Activated CD4-positive, alpha-beta memory T cell treated with anti-CD3 and anti-CD28 coated beads for 36 hours (primary cell): ENCODE results near the gene CXCL1. TPM values are rescaled to one million over a fixed set of nuclear protein-coding genes. Genes with fewer than 3 reads are reported as not detected.

ENCODE experiments used
- CTCF ChIA-PET: fragments of 350-600 bp; sonication (Branson Sonifier 250); formaldehyde crosslinking; loops from one replicate; lab custom pipeline; 2021; ENCODE audit warnings: antibody characterized with exemption, inconsistent platforms; lab: Charles Lee
- POLR2A ChIA-PET: fragments of 350-600 bp; sonication (Branson Sonifier 250); formaldehyde crosslinking; loops from one replicate; lab custom pipeline; 2021; ENCODE audit warnings: antibody characterized with exemption; lab: Charles Lee
- DNase-seq: peaks from one replicate; pipeline ENCODE4 v3.0.0-alpha.2; 2020
- H3K27ac Mint-ChIP-seq: one replicate; pipeline ENCODE4 v1.8.0; 2021; ENCODE audit warnings: mixed read lengths
- H3K27me3 Mint-ChIP-seq: one replicate; pipeline ENCODE4 v1.8.0; 2021; ENCODE audit warnings: mixed read lengths
- H3K36me3 Mint-ChIP-seq: one replicate; pipeline ENCODE4 v1.8.0; 2021; ENCODE audit warnings: mixed read lengths
- H3K4me1 Mint-ChIP-seq: one replicate; pipeline ENCODE4 v1.8.0; 2021; ENCODE audit warnings: low read depth, mixed read lengths
- H3K4me3 Mint-ChIP-seq: one replicate; pipeline ENCODE4 v1.8.0; 2021; ENCODE audit warnings: mild to moderate bottlenecking, mixed read lengths
- H3K9me3 Mint-ChIP-seq: one replicate; pipeline ENCODE4 v1.8.0; 2021; ENCODE audit warnings: mixed read lengths
- intact Hi-C: fragments of 100-400 bp; cut with micrococcal nuclease; formaldehyde crosslinking; loops from one replicate; pipeline ENCODE4 v1.15.1; 2023
- total RNA-seq, 2 experiments: library from RNA; stranded (reverse); gene quantifications; one replicate each; pipeline ENCODE4 v1.2.3, GENCODE V29; 2021

CXCL1 gene
- total RNA-seq, 2 experiments from 2014 or later: not detected

GRCh38 chr4:73841243-73841925 lies 27.8 kb upstream of the CXCL1 start:
- H3K4me1 Mint-ChIP-seq: no peaks in the 10 kb centered on the region
- ChIA-PET CTCF (no interaction called here), POLR2A (no interaction called here)
- intact Hi-C loops: no loop called here
- H3K36me3 Mint-ChIP-seq: no peaks in the 10 kb centered on the region
- peaks cover 3% of the 10 kb centered on the region for H3K9me3 Mint-ChIP-seq
- H3K4me3 Mint-ChIP-seq: no peak overlapping the region
- H3K27me3 Mint-ChIP-seq: no peaks in the 10 kb centered on the region
- H3K27ac Mint-ChIP-seq: no peak overlapping the region
- no peak for DNase-seq

- CTCF ChIA-PET: no interaction called here
- Mint-ChIP-seq H3K9me3 (peaks cover 3% of the 10 kb centered on the region), H3K4me1 (no peaks in the 10 kb centered on the region), H3K4me3 (no peak overlapping the region), H3K36me3 (no peaks in the 10 kb centered on the region), H3K27ac (no peak overlapping the region), H3K27me3 (no peaks in the 10 kb centered on the region)
- no peak for DNase-seq
- POLR2A ChIA-PET: no interaction called here
- intact Hi-C loops: no loop called here
Observed at GRCh38 chr4:73842696-73843095, 26.5 kb upstream of the CXCL1 start.

- Mint-ChIP-seq H3K36me3 (no peaks in the 10 kb centered on the region), H3K9me3 (peaks cover 3% of the 10 kb centered on the region), H3K27ac (no peak overlapping the region), H3K4me1 (no peaks in the 10 kb centered on the region), H3K27me3 (no peaks in the 10 kb centered on the region), H3K4me3 (no peak overlapping the region)
- DNase-seq: no peak
- intact Hi-C loops: no loop called here
- ChIA-PET POLR2A (no interaction called here), CTCF (no interaction called here)
Observed at GRCh38 chr4:73843369-73843768, 25.8 kb upstream of the CXCL1 start.

GRCh38 chr4:73844345-73844744 lies 24.8 kb upstream of the CXCL1 start:
- ChIA-PET POLR2A (no interaction called here), CTCF (no interaction called here)
- Mint-ChIP-seq H3K4me1 (no peaks in the 10 kb centered on the region), H3K27me3 (no peaks in the 10 kb centered on the region), H3K4me3 (no peak overlapping the region), H3K9me3 (peaks cover 3% of the 10 kb centered on the region), H3K27ac (no peak overlapping the region), H3K36me3 (no peaks in the 10 kb centered on the region)
- intact Hi-C loops: no loop called here
- DNase-seq: no peak

GRCh38 chr4:73844806-73845205 lies 24.4 kb upstream of the CXCL1 start:
- H3K4me3 Mint-ChIP-seq: no peak overlapping the region
- no peak overlapping the region for H3K27ac Mint-ChIP-seq
- no peak for DNase-seq
- peaks cover 3% of the 10 kb centered on the region for H3K9me3 Mint-ChIP-seq
- no peaks in the 10 kb centered on the region for H3K36me3 Mint-ChIP-seq
- intact Hi-C loops: no loop called here
- ChIA-PET POLR2A (no interaction called here), CTCF (no interaction called here)
- no peaks in the 10 kb centered on the region for H3K27me3 Mint-ChIP-seq
- no peaks in the 10 kb centered on the region for H3K4me1 Mint-ChIP-seq

- ChIA-PET POLR2A (no interaction called here), CTCF (no interaction called here)
- Mint-ChIP-seq H3K9me3 (peaks cover 3% of the 10 kb centered on the region), H3K4me1 (no peaks in the 10 kb centered on the region), H3K27me3 (no peaks in the 10 kb centered on the region), H3K36me3 (no peaks in the 10 kb centered on the region), H3K4me3 (no peak overlapping the region), H3K27ac (no peak overlapping the region)
- intact Hi-C loops: no loop called here
- no peak for DNase-seq
Observed at GRCh38 chr4:73847526-73848182, 21.5 kb upstream of the CXCL1 start.

GRCh38 chr4:73848183-73848777 lies 20.9 kb upstream of the CXCL1 start:
- ChIA-PET CTCF (no interaction called here), POLR2A (no interaction called here)
- no peaks in the 10 kb centered on the region for H3K27me3 Mint-ChIP-seq

GRCh38 chr4:73850261-73850970 lies 18.8 kb upstream of the CXCL1 start:
- POLR2A ChIA-PET: no interaction called here
- peaks cover 3% of the 10 kb centered on the region for H3K9me3 Mint-ChIP-seq
- no peaks in the 10 kb centered on the region for H3K4me1 Mint-ChIP-seq
- intact Hi-C loops: no loop called here
- no peak for DNase-seq
- CTCF ChIA-PET: no interaction called here
- H3K27ac Mint-ChIP-seq: no peak overlapping the region
- no peaks in the 10 kb centered on the region for H3K36me3 Mint-ChIP-seq
- H3K27me3 Mint-ChIP-seq: peaks cover 4% of the 10 kb centered on the region
- H3K4me3 Mint-ChIP-seq: no peak overlapping the region

More at GRCh38 chr4:73848183-73848777, 20.9 kb upstream of the CXCL1 start:
- H3K4me3 Mint-ChIP-seq: no peak overlapping the region
- H3K4me1 Mint-ChIP-seq: no peaks in the 10 kb centered on the region
- H3K27ac Mint-ChIP-seq: no peak overlapping the region
- no peak for DNase-seq
- no peaks in the 10 kb centered on the region for H3K36me3 Mint-ChIP-seq
- peaks cover 3% of the 10 kb centered on the region for H3K9me3 Mint-ChIP-seq
- intact Hi-C loops: no loop called here

- ChIA-PET CTCF (no interaction called here), POLR2A (no interaction called here)
- intact Hi-C loops: no loop called here
- Mint-ChIP-seq H3K9me3 (no peaks in the 10 kb centered on the region), H3K4me3 (no peak overlapping the region), H3K27ac (no peak overlapping the region), H3K27me3 (peaks cover 5% of the 10 kb centered on the region), H3K4me1 (no peaks in the 10 kb centered on the region), H3K36me3 (no peaks in the 10 kb centered on the region)
- no peak for DNase-seq
Observed at GRCh38 chr4:73851293-73851692, 17.9 kb upstream of the CXCL1 start.

GRCh38 chr4:73852771-73853170 lies 16.4 kb upstream of the CXCL1 start:
- DNase-seq: no peak
- H3K4me3 Mint-ChIP-seq: no peak overlapping the region
- intact Hi-C loops: no loop called here
- H3K9me3 Mint-ChIP-seq: no peaks in the 10 kb centered on the region
- no peak overlapping the region for H3K27ac Mint-ChIP-seq
- ChIA-PET CTCF (no interaction called here), POLR2A (no interaction called here)
- no peaks in the 10 kb centered on the region for H3K4me1 Mint-ChIP-seq
- no peaks in the 10 kb centered on the region for H3K36me3 Mint-ChIP-seq
- H3K27me3 Mint-ChIP-seq: peaks cover 5% of the 10 kb centered on the region

- intact Hi-C loops: no loop called here
- Mint-ChIP-seq H3K4me3 (no peak within 1 kb of the TSS), H3K9me3 (no peaks in the 10 kb centered on the region), H3K27me3 (peaks cover 5% of the 10 kb centered on the region), H3K27ac (no peak within 1 kb of the TSS), H3K36me3 (no peaks in the 10 kb centered on the region), H3K4me1 (no peaks in the 10 kb centered on the region)
- POLR2A ChIA-PET: no interaction called here
- no peak for DNase-seq
- CTCF ChIA-PET: no interaction called here
Observed at GRCh38 chr4:73853246-73853704, 15.9 kb upstream of the CXCL1 start, which contains the start of gene PF4V1. Gene PF4V1 (plus strand): TSS chr4:73853296. CDS start chr4:73853363, 67 bp downstream.

GRCh38 chr4:73853718-73854473 lies 15.3 kb upstream of the CXCL1 start:
- CTCF ChIA-PET: no interaction called here
- intact Hi-C loops: no loop called here
- no peaks in the 10 kb centered on the region for H3K4me1 Mint-ChIP-seq
- no peak for DNase-seq
- H3K4me3 Mint-ChIP-seq: no peak overlapping the region
- H3K36me3 Mint-ChIP-seq: no peaks in the 10 kb centered on the region
- H3K27me3 Mint-ChIP-seq: peaks cover 5% of the 10 kb centered on the region
- no peak overlapping the region for H3K27ac Mint-ChIP-seq
- POLR2A ChIA-PET: no interaction called here
- no peaks in the 10 kb centered on the region for H3K9me3 Mint-ChIP-seq
